ENCODE measurements around the gene ROBO4. TPM values are rescaled to one million over a fixed set of nuclear protein-coding genes. Genes with fewer than 3 reads are reported as not detected.

Gene ROBO4
- total RNA-seq, 1 donor from 2014 or later, result 369 TPM

DNA sequence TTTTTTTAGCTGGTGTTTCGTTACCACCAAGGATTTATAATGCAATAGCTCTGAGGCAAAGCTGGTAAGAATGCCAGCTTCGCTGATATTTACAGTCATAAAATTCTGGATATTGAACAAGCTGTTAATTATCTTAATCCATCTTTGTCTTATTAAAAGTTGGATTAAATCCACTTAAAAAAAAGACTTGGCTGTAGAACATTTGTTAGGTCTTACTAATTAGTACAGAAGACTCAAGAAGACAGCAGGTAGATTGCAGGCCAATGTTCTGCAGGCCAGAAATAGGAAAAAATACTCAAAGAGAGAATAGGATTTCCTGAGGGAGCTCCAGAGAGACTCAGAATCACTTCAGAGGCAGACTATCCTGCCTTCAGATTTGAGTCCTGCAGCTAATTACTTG is 7.5 kb downstream of the ROBO4 start:
- DNase-seq (ENCODE audit: low read depth in 2 of 2), result no peak

DNA sequence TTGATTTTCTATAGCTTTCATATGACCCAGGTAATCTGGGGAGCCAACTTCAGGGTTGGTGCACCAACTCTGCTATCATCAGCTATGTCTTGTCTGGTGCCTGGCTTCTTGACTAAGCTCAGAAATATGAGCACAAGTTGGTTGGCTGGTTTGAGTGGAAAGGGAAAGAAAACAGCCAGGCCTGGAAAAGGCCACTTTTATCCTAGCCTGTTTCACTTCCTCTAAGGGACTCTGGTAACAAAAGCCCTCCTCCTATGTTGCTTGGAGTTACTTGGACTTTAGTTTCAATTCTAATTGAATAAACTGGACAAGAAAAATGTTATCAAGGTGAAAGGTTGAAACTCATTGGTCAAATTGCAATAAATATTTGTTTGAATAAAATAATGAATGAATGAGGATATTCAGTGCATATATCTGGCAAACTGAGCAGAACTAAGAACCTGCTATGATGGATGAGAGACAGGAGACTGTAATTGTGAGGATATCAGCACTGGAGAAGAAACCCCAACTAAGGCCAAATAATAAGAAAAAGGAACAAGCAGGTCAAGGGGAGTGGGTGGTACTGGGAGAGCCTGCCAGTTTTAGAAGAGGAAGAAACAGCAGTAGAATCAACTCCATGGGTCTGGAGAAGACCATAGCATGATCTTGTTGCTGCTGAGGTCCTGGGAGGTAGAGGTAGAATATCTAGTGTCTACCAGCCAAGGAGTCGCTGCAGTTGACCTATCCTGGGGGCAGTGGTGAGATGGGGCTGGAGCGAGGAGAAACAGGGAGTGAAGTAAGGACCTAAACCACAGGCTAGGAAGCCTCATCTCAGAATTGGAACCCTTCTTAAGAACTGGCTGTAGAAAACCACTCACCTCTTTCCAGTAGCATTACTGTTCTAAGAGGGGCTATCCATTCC is 8.2 kb downstream of the ROBO4 start:
- no peak for DNase-seq (ENCODE audit: low read depth in 2 of 2)

DNA sequence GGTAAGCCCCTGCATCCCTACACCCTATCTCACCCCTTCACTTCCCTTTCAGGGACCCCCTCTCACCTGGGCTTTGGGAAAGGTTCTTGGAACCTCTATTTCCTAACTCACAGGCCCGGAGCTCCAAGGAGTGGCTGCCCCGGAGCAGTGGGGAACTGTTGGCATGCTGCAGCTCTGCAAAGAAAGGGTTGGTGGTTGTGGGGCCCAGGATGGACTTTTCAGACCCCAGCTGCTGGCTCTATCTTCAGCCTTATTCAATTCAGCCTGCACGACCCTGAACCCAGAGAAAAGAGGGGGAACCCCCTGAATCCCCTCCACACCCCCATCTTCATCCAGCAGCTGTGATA is 10.0 kb downstream of the ROBO4 start:
- DNase-seq (ENCODE audit: low read depth in 2 of 2), result no peak

DNA sequence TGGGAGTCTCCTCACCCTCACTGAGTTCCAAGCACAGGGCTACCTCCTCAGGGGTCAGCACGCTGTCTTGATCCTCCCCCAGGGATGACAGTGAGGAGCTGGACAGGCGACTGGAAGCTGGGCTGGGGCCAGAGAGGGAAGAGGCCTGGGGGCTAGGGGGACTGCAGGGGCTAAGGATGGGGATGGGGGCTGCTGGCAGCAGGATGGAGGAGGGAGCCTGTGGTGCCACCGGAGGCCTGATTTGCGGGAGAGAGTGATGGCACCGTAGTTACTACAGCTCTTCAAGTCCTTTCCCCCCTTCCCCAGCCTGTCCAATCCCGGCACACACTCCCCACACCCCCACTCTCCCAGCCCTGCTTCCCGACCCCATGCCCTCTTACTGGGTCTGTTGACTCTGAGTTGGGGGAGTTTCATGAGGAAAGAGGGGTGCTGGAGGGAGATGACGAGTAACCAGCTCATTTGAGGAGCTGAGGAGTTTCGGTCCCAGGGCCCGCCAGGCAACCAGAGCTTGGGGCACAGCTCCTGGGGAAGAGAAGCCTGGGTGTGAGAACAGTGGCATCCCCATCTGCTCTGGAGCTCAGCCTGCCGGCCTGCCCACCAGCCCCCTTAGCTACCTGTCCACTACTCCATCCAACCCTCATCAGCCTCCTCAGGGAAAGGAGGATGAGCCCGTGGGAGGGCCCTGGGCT is 10.5 kb downstream of the ROBO4 start:
- no peak for DNase-seq (ENCODE audit: low read depth in 2 of 2)

DNA sequence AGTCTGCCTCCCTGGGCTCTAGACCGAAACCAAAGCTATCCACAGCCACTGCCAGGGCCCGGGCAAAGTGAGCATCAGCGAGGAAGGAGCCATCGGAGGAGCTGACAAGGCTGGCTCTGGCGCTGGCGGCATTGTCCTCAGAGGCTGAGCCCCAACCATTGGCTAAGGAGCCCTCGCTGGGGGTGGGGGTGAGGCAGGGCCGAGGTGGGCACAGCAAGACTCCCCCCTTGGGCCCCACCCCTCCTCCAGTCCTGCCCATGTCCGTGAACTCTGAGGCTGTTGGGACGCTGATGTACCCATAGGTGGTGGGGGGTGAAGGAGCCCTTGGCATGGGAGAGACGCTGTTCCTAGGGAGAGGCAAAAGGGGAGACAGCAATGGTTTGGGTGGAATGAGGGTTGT is 11.2 kb downstream of the ROBO4 start:
- no peak for DNase-seq (ENCODE audit: low read depth in 2 of 2)

DNA sequence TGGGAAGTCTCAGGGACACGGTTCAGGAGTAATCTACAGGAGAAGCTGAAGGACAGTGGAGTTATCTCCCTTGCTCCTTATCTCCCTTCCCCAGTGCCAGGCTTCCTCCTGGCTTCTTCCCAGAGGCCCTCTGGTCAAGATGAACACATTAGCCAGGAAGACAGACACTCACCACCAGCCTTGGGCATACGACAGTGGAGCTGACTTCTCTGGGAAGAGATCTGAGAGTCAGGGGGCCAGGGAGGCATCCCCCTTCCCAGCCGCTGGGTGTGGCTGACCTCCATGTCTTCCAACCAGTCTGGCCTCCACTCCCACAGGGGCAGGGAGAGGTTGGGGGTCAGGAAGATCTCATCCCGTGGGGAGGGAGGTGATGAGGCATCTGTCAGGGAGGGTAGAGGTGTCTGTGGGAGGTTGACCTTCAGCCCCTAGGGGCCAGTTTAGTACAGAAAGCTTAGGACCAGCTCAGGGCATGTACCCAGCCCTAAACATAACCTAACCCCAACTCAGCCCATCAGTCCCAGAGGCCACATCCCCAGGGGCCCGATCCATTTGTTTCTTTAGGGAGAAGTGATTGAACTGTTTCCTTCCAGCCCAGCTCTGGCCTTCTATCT is 12.7 kb downstream of the ROBO4 start:
- DNase-seq (ENCODE audit: low read depth in 2 of 2), result no peak

DNA sequence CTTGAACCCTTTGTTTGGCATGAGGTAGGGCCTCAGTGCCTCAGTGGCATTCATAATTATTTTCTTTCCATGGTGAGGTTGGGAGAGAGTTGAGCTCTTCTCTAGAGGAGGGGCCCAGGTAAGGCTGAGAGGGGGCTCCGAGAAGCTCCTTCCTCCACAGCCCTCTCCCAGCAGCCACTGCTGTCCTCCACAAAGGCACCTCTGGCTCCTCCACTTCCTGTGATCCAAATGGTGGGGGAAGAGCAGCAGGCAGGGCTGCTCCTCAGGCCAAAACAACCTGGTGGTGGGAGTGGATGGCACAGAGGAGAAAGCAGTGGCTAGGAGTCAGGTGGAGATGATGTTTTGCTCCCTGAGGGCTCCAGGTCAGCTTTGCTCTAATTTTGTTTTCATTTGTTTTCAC is 13.3 kb downstream of the ROBO4 start:
- DNase-seq (ENCODE audit: low read depth in 2 of 2), result no peak

DNA sequence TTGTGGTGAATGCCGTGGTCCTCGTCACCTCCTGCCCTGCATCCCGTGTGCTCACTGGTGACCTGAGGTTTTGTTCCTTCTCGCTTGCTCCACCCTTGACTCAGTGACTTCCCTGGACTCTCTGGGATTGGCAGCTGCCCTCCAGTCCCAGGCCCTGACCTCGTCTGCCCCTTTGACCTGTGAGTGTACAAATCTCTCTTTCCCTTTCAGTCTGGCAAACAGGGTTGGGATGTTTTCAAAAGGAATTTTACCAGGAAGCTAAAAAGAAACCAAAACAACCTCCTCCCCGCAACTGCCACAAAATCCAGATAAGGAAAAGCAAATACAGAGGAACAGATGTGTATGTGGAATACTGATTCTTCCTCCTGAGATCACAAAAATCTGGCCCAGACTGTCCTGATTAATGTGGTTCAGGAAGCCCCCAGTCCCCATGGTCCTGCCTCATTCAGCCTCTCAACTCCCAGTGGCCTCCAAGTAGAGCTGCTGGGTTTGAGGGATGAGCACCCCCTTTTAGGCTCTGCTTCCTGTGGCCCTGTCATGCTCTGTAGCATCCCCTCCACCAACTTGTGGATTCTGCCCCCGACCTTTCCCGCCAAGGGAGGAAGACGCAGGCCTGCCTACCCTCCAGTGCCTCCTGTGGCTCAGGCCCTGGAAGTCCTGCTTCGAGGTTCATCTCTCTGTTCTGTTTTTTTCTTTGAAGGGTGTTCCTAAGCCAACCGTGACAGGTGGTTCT is 15.2 kb downstream of the ROBO4 start:
- peak in 1 of 2 donors; percentile 68 for DNase-seq (ENCODE audit: low read depth in 2 of 2)

DNA sequence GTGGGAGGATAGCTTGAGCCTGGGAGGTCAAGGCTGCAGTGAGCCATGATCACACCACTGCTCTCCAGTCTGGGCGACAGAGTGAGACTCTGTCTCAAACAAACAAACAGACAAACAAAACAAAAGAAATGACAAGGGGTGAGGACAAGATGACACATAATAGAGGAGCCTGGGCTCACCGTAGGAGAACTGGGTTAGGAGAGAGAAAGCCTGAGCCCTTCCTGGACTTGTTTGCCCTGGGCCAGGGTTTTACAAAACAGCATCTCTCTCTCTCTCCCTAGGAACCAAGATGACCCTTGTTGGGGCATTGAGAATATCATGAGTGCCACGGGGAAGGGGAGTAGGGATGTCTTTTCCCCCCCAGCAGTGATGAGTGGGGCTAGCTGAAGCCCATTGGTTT is 16.7 kb downstream of the ROBO4 start:
- DNase-seq (ENCODE audit: low read depth in 2 of 2), result no peak

DNA sequence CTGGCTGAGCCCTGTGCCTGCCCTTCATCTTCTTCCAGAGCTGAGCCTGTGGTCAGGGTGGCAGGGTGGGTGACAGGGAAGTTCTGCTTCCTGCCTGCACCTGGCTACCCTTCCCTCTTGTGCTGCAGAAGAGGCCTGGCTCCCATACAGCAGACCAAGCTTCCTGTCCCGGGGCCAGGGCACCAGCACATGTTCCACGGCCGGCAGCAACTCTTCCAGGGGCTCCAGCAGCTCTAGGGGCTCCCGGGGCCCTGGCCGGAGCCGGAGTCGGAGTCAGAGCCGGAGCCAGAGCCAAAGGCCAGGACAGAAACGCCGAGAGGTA is 17.4 kb downstream of the ROBO4 start:
- DNase-seq (ENCODE audit: low read depth in 2 of 2), result peak in 1 of 2 donors; percentile 70

DNA sequence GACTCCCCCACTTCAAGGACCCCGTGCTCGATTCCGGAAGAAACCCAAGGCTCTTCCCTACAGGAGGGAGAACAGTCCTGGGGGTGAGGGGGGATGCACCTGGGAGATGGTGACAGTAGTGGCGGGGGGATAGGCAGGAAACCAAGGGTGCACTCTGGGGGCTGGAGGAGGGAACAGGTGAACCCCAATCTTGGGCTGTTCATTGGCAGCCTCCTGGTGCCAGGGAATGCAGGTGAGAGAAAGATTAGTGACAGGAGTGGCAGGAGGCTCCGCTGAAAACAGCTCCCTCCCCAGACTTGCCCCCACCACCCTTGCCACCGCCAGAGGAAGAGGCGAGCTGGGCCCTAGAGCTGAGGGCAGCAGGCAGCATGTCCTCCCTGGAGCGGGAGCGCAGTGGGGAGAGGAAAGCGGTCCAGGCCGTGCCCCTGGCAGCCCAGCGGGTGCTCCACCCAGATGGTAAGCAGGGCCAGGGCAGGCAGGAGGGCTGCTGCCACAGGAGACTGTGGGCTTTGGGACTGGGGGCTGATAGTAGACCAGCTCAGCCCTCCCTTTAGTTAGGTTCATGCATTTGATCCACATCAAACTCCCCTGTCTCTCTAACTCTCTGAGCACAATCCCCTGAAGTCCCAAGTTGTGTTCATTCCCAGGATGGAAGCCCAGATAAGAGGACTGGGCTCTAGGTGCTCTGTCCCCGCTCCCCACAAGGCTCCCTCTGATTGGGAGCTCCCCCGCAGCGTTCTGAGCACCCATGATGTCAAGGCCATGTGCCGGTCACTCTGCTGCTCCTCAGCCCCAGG is 18.0 kb downstream of the ROBO4 start:
- DNase-seq (ENCODE audit: low read depth in 2 of 2), result peak in 1 of 2 donors; percentile 47

DNA sequence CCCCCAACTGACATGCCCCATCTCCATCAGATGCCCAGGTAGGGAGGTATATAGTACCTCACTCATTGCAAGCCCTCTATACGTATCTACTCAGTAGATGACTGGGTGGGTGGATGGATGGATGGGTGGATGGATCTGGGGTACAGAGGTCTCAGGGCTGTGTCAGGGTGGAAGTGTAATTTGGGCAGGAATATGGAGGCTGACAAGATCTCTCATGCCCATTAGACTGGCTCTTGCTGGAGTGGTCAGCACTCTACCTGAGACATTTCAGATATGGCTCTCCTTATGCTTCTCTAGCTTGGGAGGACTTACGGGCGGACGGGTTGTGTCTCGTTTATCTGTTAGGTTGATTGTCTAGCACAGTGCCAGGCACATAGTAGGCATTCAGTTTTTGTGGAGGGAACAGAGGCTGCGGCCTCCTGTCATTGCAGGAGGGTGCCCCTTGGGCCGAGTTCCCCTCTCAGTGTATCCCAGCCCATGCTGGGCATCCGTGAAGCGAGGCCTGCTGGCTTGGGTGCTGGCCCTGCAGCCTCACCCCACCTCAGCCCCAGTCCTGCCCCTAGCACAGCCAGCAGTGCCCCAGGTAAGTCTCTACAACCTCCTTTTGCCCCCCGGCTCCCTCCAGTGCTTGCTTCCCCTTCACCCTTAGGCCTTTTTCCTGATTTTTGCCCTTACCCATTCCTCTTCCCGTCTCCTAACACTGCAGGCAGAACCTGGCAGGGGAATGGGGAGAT is 18.7 kb downstream of the ROBO4 start:
- DNase-seq (ENCODE audit: low read depth in 2 of 2), result peak in 1 of 2 donors; percentile 30

DNA sequence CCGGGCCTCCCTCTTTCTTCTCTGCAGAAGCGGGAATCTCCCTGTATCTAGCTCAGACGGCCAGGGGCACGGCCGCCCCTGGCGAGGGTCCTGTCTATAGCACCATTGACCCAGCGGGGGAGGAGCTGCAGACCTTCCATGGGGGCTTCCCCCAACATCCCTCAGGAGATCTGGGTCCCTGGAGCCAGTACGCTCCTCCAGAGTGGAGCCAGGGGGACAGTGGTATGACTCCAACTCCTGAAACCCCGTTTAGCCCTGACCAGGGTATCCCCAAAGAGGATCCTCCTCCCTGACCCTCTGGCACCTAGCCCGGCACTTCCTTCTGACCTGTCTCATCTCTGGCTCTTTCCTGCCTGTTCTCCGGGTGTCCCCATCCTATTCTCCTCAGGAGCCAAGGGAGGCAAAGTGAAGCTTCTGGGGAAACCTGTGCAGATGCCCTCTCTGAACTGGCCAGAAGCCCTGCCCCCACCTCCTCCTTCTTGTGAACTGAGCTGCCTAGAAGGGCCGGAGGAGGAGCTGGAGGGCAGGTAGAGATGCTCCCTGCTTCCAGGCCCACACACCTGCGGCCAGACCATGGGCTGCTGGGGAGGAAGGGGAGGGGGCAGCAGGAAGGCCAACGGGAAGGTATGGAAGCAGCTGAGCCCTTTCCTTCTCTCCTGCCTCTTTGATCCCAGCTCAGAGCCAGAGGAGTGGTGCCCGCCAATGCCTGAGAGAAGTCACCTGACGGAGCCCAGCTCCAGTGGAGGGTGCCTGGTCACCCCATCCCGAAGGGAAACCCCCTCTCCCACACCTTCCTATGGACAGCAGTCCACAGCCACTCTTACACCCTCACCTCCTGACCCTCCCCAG is 19.5 kb downstream of the ROBO4 start:
- DNase-seq (ENCODE audit: low read depth in 2 of 2), result peak in 1 of 2 donors; percentile 28

DNA sequence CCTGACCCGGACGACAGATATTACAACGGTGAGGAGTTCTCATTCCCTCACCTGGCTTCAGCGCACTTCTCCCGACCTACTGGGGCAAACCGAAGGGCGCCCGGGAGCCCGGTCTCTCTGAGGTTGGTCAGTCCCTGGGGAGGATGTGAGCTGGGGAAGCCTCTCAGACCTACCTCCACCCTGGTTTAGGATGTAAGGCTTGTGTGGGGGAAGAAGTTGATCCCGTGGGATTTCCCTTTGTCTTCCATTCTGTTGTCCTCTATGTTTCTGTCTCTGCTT is 20.1 kb downstream of the ROBO4 start:
- no peak for DNase-seq (ENCODE audit: low read depth in 2 of 2)

DNA sequence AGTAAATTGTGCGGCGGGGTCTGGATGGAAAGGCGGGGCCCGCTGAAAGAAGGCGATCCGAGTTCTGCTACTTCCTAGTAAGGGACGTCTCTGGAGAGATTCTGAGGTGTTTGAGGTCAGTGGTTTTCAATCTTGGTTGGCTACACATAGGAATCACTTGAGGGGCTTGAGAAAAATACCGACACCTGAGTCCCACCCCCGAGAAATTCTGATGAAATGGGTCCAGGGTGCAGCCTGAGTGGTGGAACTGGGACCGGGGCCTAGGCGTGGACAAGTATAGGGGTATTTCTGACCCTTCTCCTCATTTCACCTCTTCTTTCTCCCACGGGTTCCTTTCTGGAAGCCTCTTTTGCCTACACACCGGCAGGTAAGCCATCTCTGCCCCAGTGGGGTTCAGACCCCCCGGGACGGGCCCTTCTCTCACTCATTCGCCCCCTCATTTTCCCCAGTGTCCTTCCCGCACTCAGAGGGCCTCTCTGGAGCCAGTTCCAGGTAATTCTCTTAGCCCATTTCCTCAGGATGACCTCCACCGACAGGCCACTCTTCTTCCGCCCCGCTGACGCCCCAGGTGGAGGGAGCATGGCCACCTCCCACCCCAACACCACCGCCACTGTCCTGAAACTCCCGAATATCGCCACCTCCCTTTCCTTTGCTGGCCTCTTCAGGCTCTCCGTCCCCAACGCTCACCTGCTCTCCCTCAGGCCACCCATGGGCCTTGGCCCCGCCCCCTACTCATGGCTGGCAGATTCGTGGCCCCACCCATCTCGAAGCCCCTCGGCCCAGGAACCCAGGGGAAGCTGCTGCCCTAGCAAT is 20.6 kb downstream of the ROBO4 start:
- peak in 1 of 2 donors; percentile 41 for DNase-seq (ENCODE audit: low read depth in 2 of 2)

DNA sequence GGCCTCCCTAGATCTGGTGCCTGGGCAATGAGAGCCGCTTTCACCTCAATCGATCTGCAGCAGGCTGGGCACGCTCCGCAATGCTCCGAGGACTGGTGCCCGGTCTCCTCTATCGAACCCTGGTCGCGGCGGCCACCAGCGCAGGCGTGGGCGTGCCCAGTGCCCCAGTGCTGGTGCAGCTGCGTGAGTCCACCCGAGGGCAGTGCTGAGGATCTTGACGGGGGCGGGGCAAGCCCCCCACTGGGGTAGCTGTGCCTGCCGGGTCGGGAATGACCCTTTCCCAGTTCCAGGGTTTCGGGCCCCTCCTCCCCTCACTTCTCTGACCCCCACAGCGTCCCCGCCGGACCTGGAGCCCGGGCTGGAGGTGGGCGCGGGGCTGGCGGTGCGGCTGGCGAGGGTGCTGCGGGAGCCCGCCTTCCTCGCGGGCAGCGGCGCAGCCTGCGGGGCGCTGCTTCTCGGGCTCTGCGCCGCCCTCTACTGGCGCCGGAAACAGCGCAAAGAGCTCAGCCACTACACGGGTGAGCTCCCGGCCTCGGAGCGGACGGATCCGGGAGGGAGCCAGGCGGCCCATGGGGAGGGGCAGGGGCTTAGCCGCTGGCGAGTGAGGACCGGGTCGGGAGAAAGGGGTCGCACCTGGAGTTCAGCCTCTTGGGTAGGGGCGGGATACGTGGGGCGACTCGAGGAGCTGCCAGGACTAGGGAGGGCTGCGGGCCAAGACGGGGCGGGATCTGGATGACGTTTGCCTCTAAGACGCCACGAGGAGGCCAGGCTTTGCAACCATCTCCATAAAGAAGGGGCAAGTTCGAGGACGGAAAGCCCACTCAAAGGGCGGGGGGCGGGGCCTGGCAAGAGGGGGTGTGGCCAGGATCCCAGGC is 21.5 kb downstream of the ROBO4 start:
- DNase-seq (ENCODE audit: low read depth in 2 of 2), result peak; percentile 91 to 95

DNA sequence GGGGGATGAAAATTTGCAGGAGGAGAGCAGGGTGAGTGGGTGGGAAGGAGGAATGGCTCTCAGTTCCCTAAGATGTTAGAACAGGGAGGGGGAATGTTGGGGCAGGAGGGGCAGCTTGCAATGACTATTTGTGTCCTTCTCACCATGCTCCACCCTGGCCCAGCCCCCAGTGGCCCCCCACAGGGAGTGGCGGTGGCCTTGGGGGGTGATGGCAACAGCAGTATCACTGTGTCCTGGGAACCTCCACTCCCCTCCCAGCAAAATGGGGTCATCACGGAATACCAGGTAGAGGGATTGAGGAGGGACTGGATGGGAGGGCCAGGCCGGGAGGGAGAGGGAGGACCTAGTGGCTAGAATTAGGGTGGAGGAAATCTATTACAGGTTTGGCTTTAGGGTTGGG is 22.3 kb downstream of the ROBO4 start:
- DNase-seq (ENCODE audit: low read depth in 2 of 2), result no peak

Data from lung microvascular endothelial cell (primary cell).